ENCODE data around the gene RIT2.

- TF ChIP-seq EZH2phosphoT487 (IDR thresholded peaks at IDR 0.05; ENCODE audit: borderline replicate concordance, low read depth) (no peak), FOSL2 (IDR thresholded peaks at IDR 0.05; ENCODE audit: borderline replicate concordance, low read depth) (no peak), RCOR1 (IDR thresholded peaks at IDR 0.05; ENCODE audit: low read length) (no peak), MEF2A (IDR thresholded peaks at IDR 0.05; ENCODE audit: borderline replicate concordance, low read depth) (no peak), RFX5 (IDR thresholded peaks at IDR 0.05; ENCODE audit: low read length) (no peak), SIN3A (IDR thresholded peaks at IDR 0.05; ENCODE audit: borderline replicate concordance, low read depth, low read length) (no peak)
- TF ChIP-seq, protein P1, sequence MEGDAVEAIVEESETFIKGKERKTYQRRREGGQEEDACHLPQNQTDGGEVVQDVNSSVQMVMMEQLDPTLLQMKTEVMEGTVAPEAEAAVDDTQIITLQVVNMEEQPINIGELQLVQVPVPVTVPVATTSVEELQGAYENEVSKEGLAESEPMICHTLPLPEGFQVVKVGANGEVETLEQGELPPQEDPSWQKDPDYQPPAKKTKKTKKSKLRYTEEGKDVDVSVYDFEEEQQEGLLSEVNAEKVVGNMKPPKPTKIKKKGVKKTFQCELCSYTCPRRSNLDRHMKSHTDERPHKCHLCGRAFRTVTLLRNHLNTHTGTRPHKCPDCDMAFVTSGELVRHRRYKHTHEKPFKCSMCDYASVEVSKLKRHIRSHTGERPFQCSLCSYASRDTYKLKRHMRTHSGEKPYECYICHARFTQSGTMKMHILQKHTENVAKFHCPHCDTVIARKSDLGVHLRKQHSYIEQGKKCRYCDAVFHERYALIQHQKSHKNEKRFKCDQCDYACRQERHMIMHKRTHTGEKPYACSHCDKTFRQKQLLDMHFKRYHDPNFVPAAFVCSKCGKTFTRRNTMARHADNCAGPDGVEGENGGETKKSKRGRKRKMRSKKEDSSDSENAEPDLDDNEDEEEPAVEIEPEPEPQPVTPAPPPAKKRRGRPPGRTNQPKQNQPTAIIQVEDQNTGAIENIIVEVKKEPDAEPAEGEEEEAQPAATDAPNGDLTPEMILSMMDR (IDR thresholded peaks at IDR 0.05) = no peak
Measured at GRCh38 chr18:42872838-42873237, 242.6 kb downstream of the RIT2 start.
